H1 (cell line): ENCODE data around the gene CD164.

Experiments used
- SIN3A ChIP-seq, 2 experiments: IDR thresholded peaks in 1 of 2; conservative IDR thresholded peaks in 1 of 2; 2 replicates each; pipeline ENCODE4 v1.6.1; 2011 to 2012; ENCODE audit warnings: low read length in 2 of 2, improper control_type of control experiment in 1 of 2, low read depth in 1 of 2, mild to moderate bottlenecking in 1 of 2
- TF ChIP-seq, protein P1 (sequence below), 3 experiments: IDR thresholded peaks; 1 replicate in 2 of 3; 2 replicates in 1 of 3; pipeline versions ENCODE4 v1.5.1 to v1.6.1; 2011; ENCODE audit warnings: low read length in 3 of 3, mild to moderate bottlenecking in 3 of 3, inconsistent platforms in 2 of 3, low read depth in 1 of 3, moderate library complexity in 1 of 3; ENCODE audit not compliant: insufficient read depth in 1 of 3; ENCODE audit errors: control extremely low read depth in 1 of 3

DNA sequence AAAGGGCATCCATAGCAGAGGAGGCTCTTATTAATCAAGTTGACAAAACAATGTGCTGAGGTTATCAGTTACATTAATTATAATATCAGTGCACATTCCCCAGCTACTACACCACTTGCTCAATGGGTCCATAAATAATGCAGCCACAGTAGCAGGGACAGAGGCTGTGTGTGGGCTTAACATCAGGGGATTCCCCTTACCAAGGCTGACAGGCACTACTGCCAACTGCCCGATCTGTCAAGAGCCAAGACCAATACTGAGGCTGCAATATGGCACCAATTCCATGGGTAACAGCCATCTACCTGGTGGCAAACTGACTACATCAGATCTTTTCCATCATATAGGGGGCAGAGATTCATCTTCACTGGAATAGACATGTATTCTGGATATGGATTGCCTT, 22.0 kb downstream of the CD164 start:
- TF ChIP-seq SIN3A (conservative IDR thresholded peaks at IDR 0.05 in 1 of 2, IDR thresholded peaks at IDR 0.05 in 1 of 2; ENCODE audit: low read depth in 1 of 2, low read length in 2 of 2) = no peak
- TF ChIP-seq, protein P1, sequence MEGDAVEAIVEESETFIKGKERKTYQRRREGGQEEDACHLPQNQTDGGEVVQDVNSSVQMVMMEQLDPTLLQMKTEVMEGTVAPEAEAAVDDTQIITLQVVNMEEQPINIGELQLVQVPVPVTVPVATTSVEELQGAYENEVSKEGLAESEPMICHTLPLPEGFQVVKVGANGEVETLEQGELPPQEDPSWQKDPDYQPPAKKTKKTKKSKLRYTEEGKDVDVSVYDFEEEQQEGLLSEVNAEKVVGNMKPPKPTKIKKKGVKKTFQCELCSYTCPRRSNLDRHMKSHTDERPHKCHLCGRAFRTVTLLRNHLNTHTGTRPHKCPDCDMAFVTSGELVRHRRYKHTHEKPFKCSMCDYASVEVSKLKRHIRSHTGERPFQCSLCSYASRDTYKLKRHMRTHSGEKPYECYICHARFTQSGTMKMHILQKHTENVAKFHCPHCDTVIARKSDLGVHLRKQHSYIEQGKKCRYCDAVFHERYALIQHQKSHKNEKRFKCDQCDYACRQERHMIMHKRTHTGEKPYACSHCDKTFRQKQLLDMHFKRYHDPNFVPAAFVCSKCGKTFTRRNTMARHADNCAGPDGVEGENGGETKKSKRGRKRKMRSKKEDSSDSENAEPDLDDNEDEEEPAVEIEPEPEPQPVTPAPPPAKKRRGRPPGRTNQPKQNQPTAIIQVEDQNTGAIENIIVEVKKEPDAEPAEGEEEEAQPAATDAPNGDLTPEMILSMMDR (IDR thresholded peaks at IDR 0.05; ENCODE audit: control extremely low read depth in 1 of 3, insufficient read depth in 1 of 3, low read depth in 1 of 3, low read length in 3 of 3) = no peak
